ENCODE data around the gene EMC10. TPM values are rescaled to one million over a fixed set of nuclear protein-coding genes. Genes with fewer than 3 reads are reported as not detected.

EMC10 gene
- total and polyA plus RNA-seq, 8 donors, result 72.3 to 157 (median 90.8) TPM

- Histone ChIP-seq H3K27me3 (no peaks in the 10 kb centered on the region), H3K4me1 (no peaks in the 10 kb centered on the region), H3K36me3 (no peaks in the 10 kb centered on the region), H3K4me3 (no peak overlapping the region), H3K27ac (no peak overlapping the region), H3K9me3 (no peaks in the 10 kb centered on the region)
- no peak for TF ChIP-seq CTCF (IDR thresholded peaks at IDR 0.05)
- intact Hi-C loops (cut with DNase I), result no loop called here
- DNase-seq (peak in 1 of 4 donors; percentile 62), ATAC-seq (peak; percentile 56)
These were observed 23.9 kb downstream of the EMC10 start for GRCh38 chr19:50500060-50500752.

- H3K4me1 ChIP-seq, result no peaks in the 10 kb centered on the region
- intact Hi-C loops (cut with DNase I), result no loop called here
- peak in 1 of 4 donors; percentile 69 for DNase-seq
- no peak overlapping the region for H3K27ac ChIP-seq
- TF ChIP-seq CTCF (IDR thresholded peaks at IDR 0.05), result no peak
- ATAC-seq, result peak; percentile 61
- no peaks in the 10 kb centered on the region for H3K9me3 ChIP-seq
- no peak overlapping the region for H3K4me3 ChIP-seq
- H3K27me3 ChIP-seq, result no peaks in the 10 kb centered on the region
- peaks cover 0 to 3% of the 10 kb centered on the region in 2 donors for H3K36me3 ChIP-seq
These were observed 24.4 kb downstream of the EMC10 start for GRCh38 chr19:50500753-50501151.

- ATAC-seq, result peak; percentile 9
- intact Hi-C loops (cut with DNase I), result no loop called here
- H3K27ac ChIP-seq, result no peak overlapping the region
These were observed 24.9 kb downstream of the EMC10 start for GRCh38 chr19:50501186-50501567.

GRCh38 chr19:50501568-50502475 lies 25.5 kb downstream of the EMC10 start:
- DNase-seq (peak in 1 of 4 donors; percentile 70), ATAC-seq (peak; percentile 43)
- Histone ChIP-seq H3K4me1 (no peaks in the 10 kb centered on the region), H3K4me3 (no peak overlapping the region), H3K36me3 (peaks cover 0 to 10% of the 10 kb centered on the region in 2 donors), H3K9me3 (no peaks in the 10 kb centered on the region), H3K27me3 (no peaks in the 10 kb centered on the region), H3K27ac (no peak overlapping the region)
- intact Hi-C loops (cut with DNase I), result no loop called here
- no peak for TF ChIP-seq CTCF (IDR thresholded peaks at IDR 0.05)

More at GRCh38 chr19:50501186-50501567, 24.9 kb downstream of the EMC10 start:
- no peak for TF ChIP-seq CTCF (IDR thresholded peaks at IDR 0.05)
- Histone ChIP-seq H3K36me3 (peaks cover 0 to 8% of the 10 kb centered on the region in 2 donors), H3K4me3 (no peak overlapping the region), H3K27me3 (no peaks in the 10 kb centered on the region), H3K9me3 (no peaks in the 10 kb centered on the region), H3K4me1 (no peaks in the 10 kb centered on the region)
- DNase-seq, result peak in 1 of 4 donors; percentile 73
